Measurements from ENCODE around the gene DCUN1D2. TPM values are rescaled to one million over a fixed set of nuclear protein-coding genes. Genes with fewer than 3 reads are reported as not detected.

The DCUN1D2 gene
- total RNA-seq, 1 experiment from 2014 or later: 33.0 TPM

DNA sequence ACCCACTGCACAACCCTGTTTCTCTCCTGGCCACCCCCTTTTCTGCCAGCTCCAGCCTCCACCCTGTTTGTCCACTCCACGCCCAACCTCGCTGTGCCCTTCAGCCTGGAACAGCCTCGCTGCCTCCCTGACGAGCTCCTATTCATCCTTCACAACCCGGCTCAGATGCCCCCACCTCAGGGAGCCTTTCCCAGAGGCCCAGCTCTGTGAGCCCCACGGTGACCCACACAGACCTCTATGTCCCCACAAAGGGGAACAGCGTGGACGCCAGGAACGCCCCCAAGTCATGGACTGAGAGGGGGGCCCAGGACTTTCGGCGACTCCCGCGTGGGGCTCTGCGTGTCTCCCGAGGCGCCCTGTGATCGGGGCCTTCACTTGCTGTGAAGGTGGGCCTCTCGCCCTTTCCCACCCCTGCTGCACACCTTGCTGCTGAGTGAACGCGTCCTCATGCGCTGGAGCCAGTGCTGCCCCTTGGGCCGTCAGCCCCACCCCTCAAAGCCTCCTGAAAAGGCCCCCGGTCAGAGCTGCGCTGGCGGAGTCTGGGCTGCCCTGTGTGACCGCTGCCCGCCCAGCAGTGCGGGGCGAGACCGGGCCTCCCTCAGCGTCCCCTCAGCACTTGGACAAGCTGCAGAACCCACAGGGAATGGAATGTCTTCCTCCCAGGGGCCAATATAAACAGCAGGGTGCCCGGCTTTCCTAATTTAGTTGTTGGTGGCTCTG, 77.2 kb downstream of the DCUN1D2 start:
- H2AFZ ChIP-seq: no peak overlapping the region
- no peak overlapping the region for H3K4me3 ChIP-seq
- intact Hi-C loops (cut with micrococcal nuclease; ENCODE audit: unreplicated experiment): no loop called here
- H3F3A ChIP-seq (ENCODE audit: insufficient read depth, low read depth): peaks cover 26% of the 10 kb centered on the region
- no peaks in the 10 kb centered on the region for H4K20me1 ChIP-seq (ENCODE audit: insufficient read depth)
- TF ChIP-seq CTCF (conservative IDR thresholded peaks at IDR 0.05) (no peak), EZH2 (IDR thresholded peaks at IDR 0.05; ENCODE audit: low read depth) (no peak)
- no peak for DNase-seq
- no peaks in the 10 kb centered on the region for H3K9me2 ChIP-seq (ENCODE audit: insufficient read depth)
- no peak overlapping the region for H3K4me2 ChIP-seq
- H3K4me1 ChIP-seq (replicated peaks; ENCODE audit: insufficient read depth): peaks cover 21% of the 10 kb centered on the region
- no peak overlapping the region for H3K27ac ChIP-seq
- H3K79me2 ChIP-seq (ENCODE audit: low read depth): no peaks in the 10 kb centered on the region
- BruUV-seq (replicated peaks): no TSS peak
- POLR2A ChIA-PET (ENCODE audit: unreplicated experiment): no interaction called here
- CTCF ChIA-PET: no interaction called here
- peaks cover 38% of the 10 kb centered on the region for H3K27me3 ChIP-seq (ENCODE audit: insufficient read depth, low read depth)
- H3K36me3 ChIP-seq (ENCODE audit: low read depth): no peaks in the 10 kb centered on the region
- H3K9me3 ChIP-seq (ENCODE audit: insufficient read depth, low read depth): no peaks in the 10 kb centered on the region

- Histone ChIP-seq H3F3A (ENCODE audit: insufficient read depth, low read depth) (peaks cover 20% of the 10 kb centered on the region), H3K4me3 (no peak overlapping the region), H3K4me2 (no peak overlapping the region), H3K9me3 (ENCODE audit: insufficient read depth, low read depth) (no peaks in the 10 kb centered on the region), H2AFZ (no peak overlapping the region), H3K9me2 (ENCODE audit: insufficient read depth) (no peaks in the 10 kb centered on the region), H4K20me1 (ENCODE audit: insufficient read depth) (no peaks in the 10 kb centered on the region), H3K4me1 (replicated peaks; ENCODE audit: insufficient read depth) (peaks cover 21% of the 10 kb centered on the region), H3K27ac (no peak overlapping the region), H3K27me3 (ENCODE audit: insufficient read depth, low read depth) (peaks cover 38% of the 10 kb centered on the region), H3K36me3 (ENCODE audit: low read depth) (no peaks in the 10 kb centered on the region), H3K79me2 (ENCODE audit: low read depth) (no peaks in the 10 kb centered on the region)
- TF ChIP-seq EZH2 (IDR thresholded peaks at IDR 0.05; ENCODE audit: low read depth) (no peak), CTCF (conservative IDR thresholded peaks at IDR 0.05) (no peak)
- CTCF ChIA-PET: no interaction called here
- intact Hi-C loops (cut with micrococcal nuclease; ENCODE audit: unreplicated experiment): no loop called here
- no peak for DNase-seq
- BruUV-seq (replicated peaks): no TSS peak
- POLR2A ChIA-PET (ENCODE audit: unreplicated experiment): no interaction called here
Observed at GRCh38 chr13:113412440-113412839, 78.1 kb downstream of the DCUN1D2 start.

- H3K27ac ChIP-seq: peak overlapping the region; percentile 83
- peak overlapping the region; percentile 99 for H3K4me2 ChIP-seq
- H3K36me3 ChIP-seq (ENCODE audit: low read depth): no peaks in the 10 kb centered on the region
- H3F3A ChIP-seq (ENCODE audit: insufficient read depth, low read depth): peaks cover 19% of the 10 kb centered on the region
- peak overlapping the region; percentile 54; the same call in 1 of the 2 replicates for H3K4me3 ChIP-seq
- H3K27me3 ChIP-seq (ENCODE audit: insufficient read depth, low read depth): peaks cover 36% of the 10 kb centered on the region
- H3K9me3 ChIP-seq (ENCODE audit: insufficient read depth, low read depth): no peaks in the 10 kb centered on the region
- H3K4me1 ChIP-seq (replicated peaks; ENCODE audit: insufficient read depth): peaks cover 21% of the 10 kb centered on the region
- ChIA-PET POLR2A (ENCODE audit: unreplicated experiment) (interaction anchor here (0.6 kb wide), 3 partner anchors 15 to 356 kb away, joined by 3 to 12 read pairs (median 3); no protein-coding TSS in a partner anchor), CTCF (interaction anchor here (0.5 to 0.6 kb wide), 2 partner anchors 80 to 484 kb away, joined by 3 read pairs; no protein-coding TSS in a partner anchor)
- no peaks in the 10 kb centered on the region for H3K9me2 ChIP-seq (ENCODE audit: insufficient read depth)
- intact Hi-C loops (cut with micrococcal nuclease; ENCODE audit: unreplicated experiment): loop anchor here (1.0 kb wide), 1 partner anchor 38 kb away; no protein-coding TSS in a partner anchor
- H4K20me1 ChIP-seq (ENCODE audit: insufficient read depth): no peaks in the 10 kb centered on the region
- H2AFZ ChIP-seq: peak overlapping the region; percentile 18; the same call in 1 of the 2 replicates
- TF ChIP-seq CTCF (conservative IDR thresholded peaks at IDR 0.05) (no peak), EZH2 (IDR thresholded peaks at IDR 0.05; ENCODE audit: low read depth) (no peak)
- no peaks in the 10 kb centered on the region for H3K79me2 ChIP-seq (ENCODE audit: low read depth)
- DNase-seq: peak; percentile 70 to 94
- TSS peak; percentile 59 for BruUV-seq (replicated peaks)
Observed at GRCh38 chr13:113411216-113412023, 79.1 kb downstream of the DCUN1D2 start.
